SK-N-SH treated with all-trans-retinoic acid at 6 μM for 48 hours (cell line): ENCODE results near the gene TRIM24.

Source experiments
- PPARA ChIP-seq: fragments of 250-450 bp; sonication (Bioruptor Pico); IDR thresholded peaks from 2 replicates; pipeline ENCODE4 v1.5.0; 2020; ENCODE audit warnings: mild to moderate bottlenecking, borderline replicate concordance
- RARB ChIP-seq: fragments of 250-450 bp; sonication (Bioruptor Pico); IDR thresholded peaks from 2 replicates; pipeline ENCODE4 v1.8.0; 2021; ENCODE audit warnings: mild to moderate bottlenecking, moderate library complexity
- SNAI2 ChIP-seq: fragments of 250-450 bp; sonication (Bioruptor Pico); IDR thresholded peaks from 2 replicates; pipeline ENCODE4 v1.5.0; 2020; ENCODE audit warnings: mild to moderate bottlenecking, moderate library complexity
- TSHZ2 ChIP-seq: fragments of 250-450 bp; sonication (Bioruptor Pico); IDR thresholded peaks from 2 replicates; pipeline ENCODE4 v1.5.0; 2020; ENCODE audit warnings: mild to moderate bottlenecking, moderate library complexity
- ZFP30 ChIP-seq: fragments of 450-650 bp; formaldehyde crosslinking; IDR thresholded peaks from 2 replicates; pipeline ENCODE4 v1.5.0; 2022; ENCODE audit warnings: mild to moderate bottlenecking, moderate library complexity
- ZNF565 ChIP-seq: fragments of 450-650 bp; formaldehyde crosslinking; conservative IDR thresholded peaks from 2 replicates; pipeline ENCODE4 v1.5.0; 2020; ENCODE audit warnings: low read depth, mild to moderate bottlenecking, moderate library complexity
- TF ChIP-seq, protein P1 (sequence below): fragments of 250-450 bp; sonication (Bioruptor Pico); IDR thresholded peaks from 2 replicates; pipeline ENCODE4 v1.8.0; 2020; ENCODE audit warnings: mild to moderate bottlenecking, moderate library complexity, borderline replicate concordance

- TF ChIP-seq, protein P1, sequence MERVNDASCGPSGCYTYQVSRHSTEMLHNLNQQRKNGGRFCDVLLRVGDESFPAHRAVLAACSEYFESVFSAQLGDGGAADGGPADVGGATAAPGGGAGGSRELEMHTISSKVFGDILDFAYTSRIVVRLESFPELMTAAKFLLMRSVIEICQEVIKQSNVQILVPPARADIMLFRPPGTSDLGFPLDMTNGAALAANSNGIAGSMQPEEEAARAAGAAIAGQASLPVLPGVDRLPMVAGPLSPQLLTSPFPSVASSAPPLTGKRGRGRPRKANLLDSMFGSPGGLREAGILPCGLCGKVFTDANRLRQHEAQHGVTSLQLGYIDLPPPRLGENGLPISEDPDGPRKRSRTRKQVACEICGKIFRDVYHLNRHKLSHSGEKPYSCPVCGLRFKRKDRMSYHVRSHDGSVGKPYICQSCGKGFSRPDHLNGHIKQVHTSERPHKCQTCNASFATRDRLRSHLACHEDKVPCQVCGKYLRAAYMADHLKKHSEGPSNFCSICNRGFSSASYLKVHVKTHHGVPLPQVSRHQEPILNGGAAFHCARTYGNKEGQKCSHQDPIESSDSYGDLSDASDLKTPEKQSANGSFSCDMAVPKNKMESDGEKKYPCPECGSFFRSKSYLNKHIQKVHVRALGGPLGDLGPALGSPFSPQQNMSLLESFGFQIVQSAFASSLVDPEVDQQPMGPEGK (CRISPR knock-in tag): no peak
- no peak for TF ChIP-seq ZNF565 (CRISPR knock-in tag)
- TF ChIP-seq ZFP30 (CRISPR knock-in tag): no peak
- no peak for TF ChIP-seq PPARA (CRISPR knock-in tag)
- TF ChIP-seq SNAI2: no peak
- TF ChIP-seq RARB (CRISPR knock-in tag): no peak
- no peak for TF ChIP-seq TSHZ2 (CRISPR knock-in tag)
Measured at GRCh38 chr7:138564365-138564764, 104.3 kb downstream of the TRIM24 start.
